ENCODE results near the gene FABP1.

The FABP1 gene

DNA sequence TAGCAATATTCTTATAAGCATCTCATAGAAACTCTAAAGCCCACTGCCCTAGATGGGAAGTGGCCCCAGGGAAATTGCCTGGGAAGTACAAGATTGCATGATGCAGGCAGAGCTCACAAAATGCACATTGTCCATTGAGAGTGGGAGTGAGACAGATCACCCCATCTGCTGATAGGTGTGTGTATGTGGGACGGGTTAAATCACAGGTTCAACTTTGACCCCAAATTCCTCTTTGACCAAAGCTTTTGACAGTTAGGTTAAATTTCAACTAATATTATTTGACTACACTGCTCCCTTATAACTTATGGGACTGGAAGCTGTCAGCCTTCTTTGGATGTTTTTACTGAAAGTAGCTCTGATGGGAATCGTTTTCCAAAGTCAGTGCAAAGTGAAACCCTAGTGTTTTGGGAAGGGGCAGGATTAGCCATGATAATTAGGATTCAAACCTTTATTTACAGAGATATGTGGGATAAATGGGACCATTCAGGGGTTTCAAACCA, 11.4 kb upstream of the FABP1 start:
- H3K9me3 ChIP-seq (replicated peaks in 1 of 2; ENCODE audit: control insufficient read depth in 2 of 2, insufficient read depth in 1 of 2, low read depth in 1 of 2, low read length in 2 of 2), result no peaks in the 10 kb centered on the region
- no peak overlapping the region for H2AK5ac ChIP-seq (ENCODE audit: low read depth, low read length)
- no peak overlapping the region for H3K4me3 ChIP-seq (ENCODE audit: low read length in 2 of 2)
- H2BK120ac ChIP-seq (ENCODE audit: low read depth, low read length), result no peak overlapping the region
- no peak overlapping the region for H4K91ac ChIP-seq (ENCODE audit: low read depth, low read length, poor library complexity)
- no peak overlapping the region for H2BK12ac ChIP-seq (ENCODE audit: low read length)
- no peak overlapping the region for H2BK15ac ChIP-seq (ENCODE audit: low read length)
- no peak overlapping the region for H3K23ac ChIP-seq (ENCODE audit: low read depth, low read length, poor library complexity)
- H3K14ac ChIP-seq (ENCODE audit: low read length), result no peak overlapping the region
- H3K4me1 ChIP-seq (ENCODE audit: control insufficient read depth in 2 of 2, insufficient read depth in 1 of 2, low read depth in 1 of 2, low read length in 2 of 2), result no peaks in the 10 kb centered on the region
- DNase-seq (ENCODE audit: low spot score), result no peak
- no CpG with 5 or more reads among the region's 2 CpGs for WGBS, 2 donors (ENCODE audit: extremely low coverage in 2 of 2, insufficient read length in 2 of 2, insufficient replicate concordance in 1 of 2)
- H3K27ac ChIP-seq (replicated peaks; ENCODE audit: low read length), result no peak overlapping the region
- H2AFZ ChIP-seq (ENCODE audit: low read length), result no peak overlapping the region
- no peak overlapping the region for H3K4me2 ChIP-seq (ENCODE audit: insufficient read depth, low read length, poor library complexity, severe bottlenecking)
- no peaks in the 10 kb centered on the region for H3K79me1 ChIP-seq (ENCODE audit: low read depth, low read length)
- no peak overlapping the region for H4K8ac ChIP-seq (ENCODE audit: low read depth, low read length)
- H3K27me3 ChIP-seq (ENCODE audit: control insufficient read depth in 3 of 3, insufficient read depth in 3 of 3, low read depth in 1 of 3, low read length in 3 of 3), result no peaks in the 10 kb centered on the region
- H3K4ac ChIP-seq (ENCODE audit: low read length), result no peak overlapping the region
- no peak overlapping the region for H3K18ac ChIP-seq (ENCODE audit: low read length)
- no peak overlapping the region for H2BK5ac ChIP-seq (ENCODE audit: low read length)
- H3K9ac ChIP-seq (ENCODE audit: low read depth, low read length, poor library complexity), result no peak overlapping the region
- no peaks in the 10 kb centered on the region for H3K36me3 ChIP-seq (replicated peaks in 1 of 2; ENCODE audit: control insufficient read depth in 2 of 2, insufficient read depth in 2 of 2, low read length in 2 of 2)

DNA sequence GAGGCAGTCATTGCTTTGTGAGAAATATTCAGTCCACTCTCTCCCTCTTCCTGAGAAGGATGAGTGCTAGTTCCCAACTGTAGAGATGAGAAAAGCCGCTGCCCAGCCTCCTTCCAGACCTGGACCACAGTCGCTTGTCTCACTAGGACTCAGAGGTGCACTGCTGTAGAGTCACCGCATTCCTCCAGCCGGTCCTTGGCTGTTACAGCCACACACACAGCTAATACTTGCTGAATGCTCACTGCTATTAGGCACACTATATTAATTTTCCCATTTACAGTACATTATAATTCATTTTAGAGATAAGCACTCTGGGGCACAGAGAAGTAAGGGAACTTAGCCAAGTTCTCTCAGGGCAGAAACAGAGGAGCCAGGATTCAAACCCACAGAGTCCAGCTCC, 10.0 kb upstream of the FABP1 start:
- no peak overlapping the region for H2BK120ac ChIP-seq (ENCODE audit: low read depth, low read length)
- no peak overlapping the region for H2AFZ ChIP-seq (ENCODE audit: low read length)
- no peak overlapping the region for H3K9ac ChIP-seq (ENCODE audit: low read depth, low read length, poor library complexity)
- H2BK5ac ChIP-seq (ENCODE audit: low read length), result no peak overlapping the region
- no peak overlapping the region for H2BK12ac ChIP-seq (ENCODE audit: low read length)
- no peak overlapping the region for H4K8ac ChIP-seq (ENCODE audit: low read depth, low read length)
- H3K79me1 ChIP-seq (ENCODE audit: low read depth, low read length), result no peaks in the 10 kb centered on the region
- H3K4me2 ChIP-seq (ENCODE audit: insufficient read depth, low read length, poor library complexity, severe bottlenecking), result no peak overlapping the region
- H3K4me3 ChIP-seq (ENCODE audit: low read length in 2 of 2), result no peak overlapping the region
- no peak overlapping the region for H2BK15ac ChIP-seq (ENCODE audit: low read length)
- H3K23ac ChIP-seq (ENCODE audit: low read depth, low read length, poor library complexity), result no peak overlapping the region
- no CpG with 5 or more reads among the region's 4 CpGs for WGBS, 2 donors (ENCODE audit: extremely low coverage in 2 of 2, insufficient read length in 2 of 2, insufficient replicate concordance in 1 of 2)
- no peak overlapping the region for H3K27ac ChIP-seq (replicated peaks; ENCODE audit: low read length)
- H3K36me3 ChIP-seq (replicated peaks in 1 of 2; ENCODE audit: control insufficient read depth in 2 of 2, insufficient read depth in 2 of 2, low read length in 2 of 2), result no peaks in the 10 kb centered on the region
- no peaks in the 10 kb centered on the region for H3K9me3 ChIP-seq (replicated peaks in 1 of 2; ENCODE audit: control insufficient read depth in 2 of 2, insufficient read depth in 1 of 2, low read depth in 1 of 2, low read length in 2 of 2)
- H3K27me3 ChIP-seq (ENCODE audit: control insufficient read depth in 3 of 3, insufficient read depth in 3 of 3, low read depth in 1 of 3, low read length in 3 of 3), result no peaks in the 10 kb centered on the region
- no peak overlapping the region for H3K4ac ChIP-seq (ENCODE audit: low read length)
- no peak overlapping the region for H4K91ac ChIP-seq (ENCODE audit: low read depth, low read length, poor library complexity)
- H2AK5ac ChIP-seq (ENCODE audit: low read depth, low read length), result no peak overlapping the region
- no peak overlapping the region for H3K14ac ChIP-seq (ENCODE audit: low read length)
- no peaks in the 10 kb centered on the region for H3K4me1 ChIP-seq (ENCODE audit: control insufficient read depth in 2 of 2, insufficient read depth in 1 of 2, low read depth in 1 of 2, low read length in 2 of 2)
- no peak for DNase-seq (ENCODE audit: low spot score)
- H3K18ac ChIP-seq (ENCODE audit: low read length), result no peak overlapping the region

DNA sequence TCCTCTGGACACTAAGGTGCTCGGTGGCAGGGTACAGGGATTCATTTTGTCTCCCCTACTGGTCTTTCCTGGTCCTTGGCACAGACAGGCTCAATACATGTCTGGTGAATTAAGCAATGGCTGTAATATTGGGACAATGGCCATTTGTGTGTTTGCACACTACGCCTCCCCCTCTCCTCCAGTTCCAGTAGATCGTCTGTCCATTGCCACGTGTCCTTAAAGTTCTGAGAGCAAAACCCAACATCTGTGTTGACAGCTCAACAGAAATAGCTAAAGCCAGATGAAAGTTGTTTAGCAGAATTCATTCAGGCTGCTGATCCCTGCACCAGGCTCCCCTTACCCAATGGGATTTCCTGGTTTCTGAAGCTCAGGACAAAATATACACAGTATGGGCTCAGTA, 9.0 kb upstream of the FABP1 start:
- no CpG with 5 or more reads among the region's 4 CpGs for WGBS, 2 donors (ENCODE audit: extremely low coverage in 2 of 2, insufficient read length in 2 of 2, insufficient replicate concordance in 1 of 2)
- H2BK15ac ChIP-seq (ENCODE audit: low read length), result no peak overlapping the region

DNA sequence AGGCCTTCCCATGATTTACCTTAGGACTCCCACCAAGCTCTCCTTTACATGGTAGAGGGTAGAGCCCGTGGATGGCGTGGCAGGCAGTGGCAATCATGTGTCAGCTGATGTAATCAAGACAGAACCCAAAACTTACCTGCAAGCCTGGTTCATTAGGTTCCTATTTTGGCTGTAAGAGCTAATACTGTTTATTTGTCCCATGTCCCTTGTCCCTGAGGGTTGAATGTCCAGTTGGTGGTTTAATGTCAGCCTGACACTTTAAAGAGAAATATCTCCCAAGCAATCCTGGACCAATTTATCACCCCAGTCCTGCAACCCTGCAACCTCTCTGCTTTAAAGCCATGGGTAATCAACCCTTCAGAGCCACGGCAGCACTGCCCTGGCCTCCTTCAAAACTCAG, 6.0 kb upstream of the FABP1 start:
- Histone ChIP-seq H3K4me2 (ENCODE audit: insufficient read depth, low read length, poor library complexity, severe bottlenecking) (no peak overlapping the region), H3K27me3 (ENCODE audit: control insufficient read depth in 3 of 3, insufficient read depth in 3 of 3, low read depth in 1 of 3, low read length in 3 of 3) (peaks cover 0 to 4% (median 0%) of the 10 kb centered on the region in 3 experiments), H3K4me1 (ENCODE audit: control insufficient read depth in 2 of 2, insufficient read depth in 1 of 2, low read depth in 1 of 2, low read length in 2 of 2) (no peaks in the 10 kb centered on the region), H4K91ac (ENCODE audit: low read depth, low read length, poor library complexity) (no peak overlapping the region), H2BK120ac (ENCODE audit: low read depth, low read length) (no peak overlapping the region), H3K14ac (ENCODE audit: low read length) (no peak overlapping the region), H3K36me3 (replicated peaks in 1 of 2; ENCODE audit: control insufficient read depth in 2 of 2, insufficient read depth in 2 of 2, low read length in 2 of 2) (no peaks in the 10 kb centered on the region), H2AK5ac (ENCODE audit: low read depth, low read length) (no peak overlapping the region), H3K23ac (ENCODE audit: low read depth, low read length, poor library complexity) (no peak overlapping the region), H3K4me3 (ENCODE audit: low read length in 2 of 2) (no peak overlapping the region), H3K79me1 (ENCODE audit: low read depth, low read length) (no peaks in the 10 kb centered on the region), H3K18ac (ENCODE audit: low read length) (no peak overlapping the region), H2AFZ (ENCODE audit: low read length) (no peak overlapping the region), H2BK5ac (ENCODE audit: low read length) (no peak overlapping the region), H3K9me3 (replicated peaks in 1 of 2; ENCODE audit: control insufficient read depth in 2 of 2, insufficient read depth in 1 of 2, low read depth in 1 of 2, low read length in 2 of 2) (no peaks in the 10 kb centered on the region), H3K9ac (ENCODE audit: low read depth, low read length, poor library complexity) (no peak overlapping the region), H4K8ac (ENCODE audit: low read depth, low read length) (no peak overlapping the region), H2BK15ac (ENCODE audit: low read length) (no peak overlapping the region), H3K4ac (ENCODE audit: low read length) (no peak overlapping the region), H2BK12ac (ENCODE audit: low read length) (no peak overlapping the region), H3K27ac (replicated peaks; ENCODE audit: low read length) (no peak overlapping the region)
- WGBS, 2 donors (ENCODE audit: extremely low coverage in 2 of 2, insufficient read length in 2 of 2, insufficient replicate concordance in 1 of 2), result no CpG with 5 or more reads among the region's 3 CpGs
- no peak for DNase-seq (ENCODE audit: low spot score)

More for the DNA sequence above, 9.0 kb upstream of the FABP1 start:
- Histone ChIP-seq H3K14ac (ENCODE audit: low read length) (no peak overlapping the region), H2AK5ac (ENCODE audit: low read depth, low read length) (no peak overlapping the region), H3K18ac (ENCODE audit: low read length) (no peak overlapping the region), H3K9me3 (replicated peaks in 1 of 2; ENCODE audit: control insufficient read depth in 2 of 2, insufficient read depth in 1 of 2, low read depth in 1 of 2, low read length in 2 of 2) (no peaks in the 10 kb centered on the region), H3K27me3 (ENCODE audit: control insufficient read depth in 3 of 3, insufficient read depth in 3 of 3, low read depth in 1 of 3, low read length in 3 of 3) (no peaks in the 10 kb centered on the region), H4K8ac (ENCODE audit: low read depth, low read length) (no peak overlapping the region), H2BK5ac (ENCODE audit: low read length) (no peak overlapping the region), H3K4ac (ENCODE audit: low read length) (no peak overlapping the region), H3K79me1 (ENCODE audit: low read depth, low read length) (no peaks in the 10 kb centered on the region), H4K91ac (ENCODE audit: low read depth, low read length, poor library complexity) (no peak overlapping the region), H3K9ac (ENCODE audit: low read depth, low read length, poor library complexity) (no peak overlapping the region), H2BK12ac (ENCODE audit: low read length) (no peak overlapping the region), H3K4me2 (ENCODE audit: insufficient read depth, low read length, poor library complexity, severe bottlenecking) (no peak overlapping the region), H3K4me3 (ENCODE audit: low read length in 2 of 2) (no peak overlapping the region), H2AFZ (ENCODE audit: low read length) (no peak overlapping the region), H3K27ac (replicated peaks; ENCODE audit: low read length) (no peak overlapping the region), H3K4me1 (ENCODE audit: control insufficient read depth in 2 of 2, insufficient read depth in 1 of 2, low read depth in 1 of 2, low read length in 2 of 2) (no peaks in the 10 kb centered on the region), H2BK120ac (ENCODE audit: low read depth, low read length) (no peak overlapping the region), H3K23ac (ENCODE audit: low read depth, low read length, poor library complexity) (no peak overlapping the region), H3K36me3 (replicated peaks in 1 of 2; ENCODE audit: control insufficient read depth in 2 of 2, insufficient read depth in 2 of 2, low read length in 2 of 2) (no peaks in the 10 kb centered on the region)
- DNase-seq (ENCODE audit: low spot score), result no peak

Measured in neuronal stem cell (in vitro differentiated cells).